DMS153 (cell line): ENCODE results near the gene DCDC1.

Experiments
- DNase-seq: peaks from one replicate; lab custom pipeline; 2025; lab: John Stamatoyannopoulos, UW

The DCDC1 gene

DNA sequence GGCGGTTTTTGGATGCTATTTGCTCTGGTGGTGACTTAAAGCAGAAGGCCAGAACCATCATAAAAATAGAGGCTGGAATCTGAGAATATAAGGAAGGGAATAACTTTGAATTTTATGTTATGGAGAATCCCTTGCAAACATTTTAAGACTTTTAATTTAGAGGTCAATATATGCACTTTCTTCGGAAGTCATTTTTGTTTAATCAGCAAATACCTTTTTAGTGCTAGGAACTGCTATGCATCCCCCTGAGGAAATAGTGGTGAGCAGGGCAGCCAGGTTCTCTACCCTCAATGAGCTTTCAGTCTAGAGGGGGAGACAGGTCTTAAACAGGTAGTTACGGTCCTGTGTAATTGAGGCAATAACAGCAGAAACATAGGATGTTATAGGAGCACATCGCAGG lies 516.9 kb downstream of the DCDC1 start:
- no peak for DNase-seq

DNA sequence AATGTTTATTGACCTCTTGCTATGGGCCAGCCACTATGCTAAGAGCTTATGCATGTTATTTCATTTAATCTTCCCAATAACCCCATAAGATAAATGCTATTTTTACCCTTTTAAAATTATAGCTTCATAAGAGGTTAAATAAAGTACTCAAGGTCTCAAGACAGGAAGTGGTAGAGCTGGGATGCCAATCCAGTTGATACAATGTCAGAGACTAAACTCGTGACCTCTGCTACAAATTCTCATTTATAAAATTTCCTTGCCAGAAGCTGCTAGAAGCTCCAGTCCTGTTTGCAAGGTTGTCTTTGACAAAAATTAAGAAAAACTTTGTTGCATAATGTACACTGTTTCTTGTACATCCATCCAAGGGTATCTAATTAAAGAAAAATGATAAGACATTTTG lies 517.4 kb downstream of the DCDC1 start:
- DNase-seq, result no peak

GRCh38 chr11:30837252-30837651 lies 532.3 kb downstream of the DCDC1 start:
- no peak for DNase-seq

DNA sequence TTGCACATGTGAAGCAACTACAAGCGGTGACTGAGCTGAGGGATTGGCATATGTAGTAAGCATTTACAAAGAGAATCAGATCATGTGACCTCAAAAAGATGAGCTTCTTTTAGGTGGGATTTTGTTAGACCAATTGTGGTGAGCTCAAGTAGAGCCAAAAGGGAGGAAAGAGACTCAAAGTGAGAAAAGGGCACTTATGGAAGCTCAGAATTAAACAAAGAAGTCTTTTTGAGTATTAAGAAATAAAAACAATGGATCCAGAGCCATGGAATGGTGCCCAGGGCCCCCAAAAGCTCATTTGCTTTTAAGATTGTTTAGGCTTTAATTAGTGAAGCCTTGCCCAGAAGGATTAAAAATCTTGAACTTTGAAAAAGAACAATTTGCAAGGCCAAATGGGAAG lies 536.7 kb downstream of the DCDC1 start:
- DNase-seq, result no peak

- no peak for DNase-seq
These were observed 538.9 kb downstream of the DCDC1 start for GRCh38 chr11:30830681-30831080.

- DNase-seq, result no peak
These were observed 542.6 kb downstream of the DCDC1 start for GRCh38 chr11:30826911-30827310.

GRCh38 chr11:30825723-30826122 lies 543.8 kb downstream of the DCDC1 start:
- no peak for DNase-seq

DNA sequence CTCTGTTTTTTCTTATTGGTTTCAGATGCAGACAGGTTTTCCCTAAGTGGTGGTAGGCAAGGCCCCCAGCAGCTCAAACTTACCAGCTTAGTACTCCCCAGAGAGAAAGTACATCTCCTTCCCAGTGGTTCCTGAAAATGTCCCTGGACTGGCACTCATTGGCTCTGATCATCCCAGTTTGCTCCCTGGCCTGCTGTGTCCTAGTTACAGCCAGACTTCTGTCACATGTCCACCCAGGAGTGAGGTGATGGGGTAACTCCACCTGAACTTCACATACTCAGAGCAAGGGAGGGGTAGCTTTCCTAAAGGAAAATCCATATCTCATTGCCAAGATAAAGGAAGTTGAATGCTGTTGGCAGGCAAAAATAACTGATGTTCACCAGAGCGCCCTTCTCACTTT lies 546.4 kb downstream of the DCDC1 start:
- no peak for DNase-seq

DNA sequence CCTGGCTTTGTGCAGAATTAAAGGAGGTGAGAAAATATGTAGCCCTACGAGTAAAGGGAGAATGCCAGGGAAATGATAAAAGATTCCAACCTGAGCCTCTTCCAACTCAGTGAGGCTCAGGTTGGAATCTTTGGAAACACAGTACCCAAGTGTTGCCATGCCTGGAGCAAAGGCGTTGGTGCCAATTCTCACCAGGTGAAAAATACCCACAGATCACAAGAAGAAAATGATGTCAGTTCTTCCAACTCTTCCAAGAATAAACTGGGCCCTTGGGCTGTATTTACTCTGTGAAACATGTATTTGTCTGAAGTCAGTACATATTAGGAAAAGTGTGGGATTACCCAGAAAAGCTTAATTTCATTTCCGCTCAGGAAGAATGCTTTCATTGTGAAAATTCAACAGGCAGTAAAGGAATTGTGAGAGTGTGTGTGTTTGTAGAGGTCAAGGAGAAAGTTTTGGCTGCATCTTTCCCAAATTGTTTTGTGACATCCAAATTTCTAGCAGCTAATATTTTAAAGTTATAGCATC lies 548.0 kb downstream of the DCDC1 start:
- DNase-seq, result no peak

DNA sequence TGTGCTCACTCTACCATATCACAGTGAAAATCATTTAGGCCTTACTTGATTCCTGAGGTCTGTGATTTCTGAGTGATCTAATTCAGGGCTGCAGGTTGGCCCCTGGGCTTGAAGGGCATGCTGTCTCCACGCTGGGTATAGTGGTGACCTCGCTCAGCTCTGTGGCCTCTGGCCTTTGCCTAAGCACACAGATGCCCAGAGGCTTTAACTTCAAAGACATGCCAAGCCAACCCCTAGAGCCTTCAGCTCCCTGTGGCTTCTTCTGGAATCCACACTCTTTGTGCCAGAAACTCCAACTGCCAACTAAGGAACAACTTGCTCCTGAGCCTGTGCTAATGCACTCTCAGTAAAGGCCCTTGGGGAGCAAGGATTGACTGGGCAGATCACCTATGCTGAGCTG lies 550.8 kb downstream of the DCDC1 start:
- no peak for DNase-seq

DNA sequence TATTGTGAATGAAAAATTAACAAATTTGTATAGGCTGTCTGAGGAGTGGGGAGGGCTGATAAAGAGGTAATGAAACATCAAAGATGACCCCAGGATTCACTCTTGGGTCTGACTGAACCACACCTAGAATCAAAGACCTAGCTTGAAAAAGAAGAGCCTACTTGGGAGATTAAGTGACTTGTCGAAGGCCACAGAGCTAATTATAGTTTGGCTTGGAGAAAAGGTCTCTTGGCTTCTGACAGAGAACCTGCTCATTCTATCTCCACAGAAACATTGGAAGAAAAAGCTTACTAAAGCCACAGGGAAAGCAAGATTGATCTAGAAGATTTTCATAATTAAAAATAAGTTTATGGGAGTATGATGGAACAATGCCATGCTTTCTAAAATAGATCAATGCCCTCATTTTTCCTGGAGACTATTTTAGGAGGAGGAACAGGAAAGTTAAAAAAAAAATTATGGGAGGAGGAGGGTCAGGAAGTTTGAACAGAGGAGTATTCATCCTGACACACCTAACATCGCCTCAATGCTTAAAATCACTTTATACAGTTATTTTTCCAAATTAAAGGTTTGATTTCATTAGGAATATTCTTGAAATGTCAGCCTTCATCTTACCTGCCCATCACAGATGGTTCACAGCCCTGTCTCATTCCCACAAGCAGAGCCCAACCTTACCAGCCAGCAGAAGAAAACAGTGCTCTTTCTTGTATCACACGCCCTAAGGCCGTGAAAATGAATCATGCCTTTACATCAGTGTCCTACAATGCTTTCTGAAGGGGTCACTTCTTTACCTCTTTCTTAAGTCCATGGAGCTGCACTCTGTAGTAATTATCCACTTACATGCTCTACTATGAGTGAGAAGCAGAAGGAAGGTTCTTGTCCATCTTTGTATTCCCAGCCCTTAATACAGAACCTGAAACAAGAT lies 552.3 kb downstream of the DCDC1 start:
- DNase-seq, result no peak

GRCh38 chr11:30815619-30816018 lies 553.9 kb downstream of the DCDC1 start:
- no peak for DNase-seq

GRCh38 chr11:30814737-30815136 lies 554.8 kb downstream of the DCDC1 start:
- DNase-seq, result no peak
